ENCODE results near the gene ASRGL1.
A peak's percentile ranks its signal among the peaks of the same experiment; 100 is the strongest.

The ASRGL1 gene

DNA sequence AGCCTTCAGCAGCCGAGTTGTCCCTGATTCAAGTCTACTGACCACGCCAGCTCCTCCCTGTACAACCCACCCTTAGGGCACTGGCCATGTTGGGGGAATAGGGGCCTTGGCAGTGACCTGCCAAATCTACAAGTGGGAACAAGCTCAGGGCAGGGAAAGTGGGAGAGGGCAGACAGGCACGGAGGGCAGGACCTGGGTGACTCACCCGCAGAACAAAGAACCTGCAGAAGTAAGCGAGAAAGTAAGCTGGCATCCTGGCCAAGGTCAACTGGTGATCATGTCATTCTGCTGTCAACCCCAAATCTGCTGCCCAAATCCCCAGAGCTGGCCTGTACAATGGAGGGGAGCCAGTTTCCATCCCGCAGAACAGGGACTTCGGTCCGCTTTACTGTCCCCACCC is 73.7 kb downstream of the ASRGL1 start:
- H3K4ac ChIP-seq (ENCODE audit: low read depth in 1 of 2, low read length in 2 of 2) = no peak overlapping the region
- H3K18ac ChIP-seq (ENCODE audit: low read depth in 1 of 2, low read length in 2 of 2) = no peak overlapping the region
- no peak overlapping the region for H2AK5ac ChIP-seq (ENCODE audit: low read length, severe bottlenecking)
- no peak overlapping the region for H3K9ac ChIP-seq (ENCODE audit: low read length)
- no peaks in the 10 kb centered on the region for H3K36me3 ChIP-seq (ENCODE audit: control insufficient read depth in 1 of 2, insufficient read depth in 2 of 2, low read depth in 1 of 2, low read length in 2 of 2)
- H2BK120ac ChIP-seq (ENCODE audit: low read depth, low read length) = no peak overlapping the region
- DNase-seq = no peak
- H2BK5ac ChIP-seq (ENCODE audit: low read depth, low read length, poor library complexity, severe bottlenecking) = no peak overlapping the region
- 87% methylated on average over 6 of the region's 8 CpGs for WGBS
- H3K4me2 ChIP-seq (ENCODE audit: low read length, poor library complexity, severe bottlenecking) = no peak overlapping the region
- H3K23ac ChIP-seq (ENCODE audit: low read length in 2 of 2) = no peak overlapping the region
- peaks cover 3% of the 10 kb centered on the region for H3K4me1 ChIP-seq (ENCODE audit: control insufficient read depth, insufficient read depth, low read depth, low read length)
- no peak overlapping the region for H2BK12ac ChIP-seq (ENCODE audit: low read length in 2 of 2)
- no peak overlapping the region for H3K27ac ChIP-seq (ENCODE audit: low read length, poor library complexity, severe bottlenecking)
- no peak overlapping the region for H2BK15ac ChIP-seq (ENCODE audit: low read depth, poor library complexity, severe bottlenecking)
- no peak overlapping the region for H3K14ac ChIP-seq (ENCODE audit: low read length in 2 of 2)
- no peak overlapping the region for H2AFZ ChIP-seq (ENCODE audit: low read depth, low read length)
- H4K8ac ChIP-seq (ENCODE audit: low read length) = no peak overlapping the region
- H3K27me3 ChIP-seq (ENCODE audit: control insufficient read depth in 1 of 2, insufficient read depth in 1 of 2, low read length in 2 of 2) = no peaks in the 10 kb centered on the region
- no peak overlapping the region for H4K91ac ChIP-seq (ENCODE audit: low read length)
- H3K4me3 ChIP-seq (ENCODE audit: insufficient read depth in 1 of 2, low read depth in 1 of 2, low read length in 2 of 2) = no peak overlapping the region
- H3K79me1 ChIP-seq (replicated peaks; ENCODE audit: low read length, poor library complexity, severe bottlenecking) = no peaks in the 10 kb centered on the region
- no peaks in the 10 kb centered on the region for H3K9me3 ChIP-seq (ENCODE audit: control insufficient read depth, low read length)

DNA sequence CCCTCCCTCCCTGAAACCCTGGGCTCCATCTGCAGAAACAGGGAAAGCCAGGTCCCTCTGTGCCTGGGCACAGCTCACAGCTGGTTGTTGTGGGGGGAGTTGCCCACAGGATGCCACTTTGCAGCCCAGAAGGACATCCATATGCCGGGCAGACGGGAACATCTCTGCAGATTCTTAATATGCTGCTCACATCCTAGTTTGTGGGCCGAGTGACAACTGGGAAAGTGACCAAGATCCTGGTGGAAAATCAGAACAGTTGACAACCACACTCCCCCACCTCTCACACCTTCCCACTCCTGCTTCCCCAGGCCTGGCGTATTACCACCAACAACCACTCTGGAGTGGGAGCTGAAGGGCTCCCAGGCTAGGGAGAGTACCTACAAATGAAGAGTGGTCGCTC is 74.3 kb downstream of the ASRGL1 start:
- Histone ChIP-seq H3K4me2 (ENCODE audit: low read length, poor library complexity, severe bottlenecking) (no peak overlapping the region), H2BK5ac (ENCODE audit: low read depth, low read length, poor library complexity, severe bottlenecking) (no peak overlapping the region), H3K79me1 (replicated peaks; ENCODE audit: low read length, poor library complexity, severe bottlenecking) (no peaks in the 10 kb centered on the region), H2BK12ac (ENCODE audit: low read length in 2 of 2) (no peak overlapping the region), H3K27ac (ENCODE audit: low read length, poor library complexity, severe bottlenecking) (no peak overlapping the region), H2BK15ac (ENCODE audit: low read depth, poor library complexity, severe bottlenecking) (no peak overlapping the region), H3K4me3 (ENCODE audit: insufficient read depth in 1 of 2, low read depth in 1 of 2, low read length in 2 of 2) (no peak overlapping the region), H3K14ac (ENCODE audit: low read length in 2 of 2) (no peak overlapping the region), H3K9ac (ENCODE audit: low read length) (no peak overlapping the region), H3K4me1 (ENCODE audit: control insufficient read depth, insufficient read depth, low read depth, low read length) (peaks cover 3% of the 10 kb centered on the region), H3K4ac (ENCODE audit: low read depth in 1 of 2, low read length in 2 of 2) (no peak overlapping the region), H3K9me3 (ENCODE audit: control insufficient read depth, low read length) (no peaks in the 10 kb centered on the region), H3K27me3 (ENCODE audit: control insufficient read depth in 1 of 2, insufficient read depth in 1 of 2, low read length in 2 of 2) (no peaks in the 10 kb centered on the region), H2AFZ (ENCODE audit: low read depth, low read length) (no peak overlapping the region), H4K8ac (ENCODE audit: low read length) (no peak overlapping the region), H2BK120ac (ENCODE audit: low read depth, low read length) (no peak overlapping the region), H4K91ac (ENCODE audit: low read length) (no peak overlapping the region), H3K18ac (ENCODE audit: low read depth in 1 of 2, low read length in 2 of 2) (no peak overlapping the region), H3K23ac (ENCODE audit: low read length in 2 of 2) (no peak overlapping the region), H2AK5ac (ENCODE audit: low read length, severe bottlenecking) (no peak overlapping the region), H3K36me3 (ENCODE audit: control insufficient read depth in 1 of 2, insufficient read depth in 2 of 2, low read depth in 1 of 2, low read length in 2 of 2) (no peaks in the 10 kb centered on the region)
- DNase-seq = no peak
- WGBS = 89% methylated on average over 5 of the region's 5 CpGs

DNA sequence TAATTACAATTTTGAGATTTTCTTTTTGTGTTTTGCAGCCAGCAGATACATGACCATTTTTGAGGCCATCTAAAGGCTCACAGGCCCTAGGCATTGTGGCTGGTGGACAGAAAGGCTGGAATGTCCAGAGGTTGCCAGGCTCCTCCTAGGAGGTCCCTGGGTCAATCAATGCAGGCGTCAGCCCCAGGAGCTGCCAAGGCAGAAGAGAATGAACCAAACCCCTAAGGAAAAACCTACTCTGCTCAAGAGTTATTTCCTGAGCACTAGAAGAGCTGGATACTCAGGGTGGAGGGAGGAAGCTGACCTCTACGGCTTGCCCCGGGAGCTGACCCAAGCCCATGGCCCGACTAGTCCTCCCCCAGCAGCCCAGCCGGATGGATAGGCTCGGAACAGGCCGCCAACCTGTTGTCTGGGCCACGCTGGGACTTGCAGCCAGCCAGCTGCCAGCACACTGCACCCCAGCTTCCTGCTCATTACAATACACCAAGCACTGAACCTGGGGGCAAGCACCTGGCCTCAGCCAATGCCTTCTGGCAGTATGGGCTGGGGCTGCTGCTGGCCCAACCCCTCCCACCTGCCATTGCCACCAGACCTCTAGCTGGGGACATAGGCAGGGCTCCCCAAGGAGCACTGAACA is 75.9 kb downstream of the ASRGL1 start:
- Histone ChIP-seq H2BK5ac (ENCODE audit: low read depth, low read length, poor library complexity, severe bottlenecking) (no peak overlapping the region), H4K8ac (ENCODE audit: low read length) (no peak overlapping the region), H2BK12ac (ENCODE audit: low read length in 2 of 2) (no peak overlapping the region), H2BK120ac (ENCODE audit: low read depth, low read length) (no peak overlapping the region), H3K4me3 (ENCODE audit: insufficient read depth in 1 of 2, low read depth in 1 of 2, low read length in 2 of 2) (no peak overlapping the region), H3K27ac (ENCODE audit: low read length, poor library complexity, severe bottlenecking) (no peak overlapping the region), H2BK15ac (ENCODE audit: low read depth, poor library complexity, severe bottlenecking) (no peak overlapping the region), H2AK5ac (ENCODE audit: low read length, severe bottlenecking) (no peak overlapping the region), H2AFZ (ENCODE audit: low read depth, low read length) (no peak overlapping the region), H3K36me3 (ENCODE audit: control insufficient read depth in 1 of 2, insufficient read depth in 2 of 2, low read depth in 1 of 2, low read length in 2 of 2) (no peaks in the 10 kb centered on the region), H3K9me3 (ENCODE audit: control insufficient read depth, low read length) (no peaks in the 10 kb centered on the region), H3K14ac (ENCODE audit: low read length in 2 of 2) (peak overlapping the region in 1 of 2 experiments; percentile 49), H3K4me1 (ENCODE audit: control insufficient read depth, insufficient read depth, low read depth, low read length) (peaks cover 3% of the 10 kb centered on the region), H3K18ac (ENCODE audit: low read depth in 1 of 2, low read length in 2 of 2) (no peak overlapping the region), H3K4me2 (ENCODE audit: low read length, poor library complexity, severe bottlenecking) (no peak overlapping the region), H3K23ac (ENCODE audit: low read length in 2 of 2) (no peak overlapping the region), H3K9ac (ENCODE audit: low read length) (no peak overlapping the region), H3K79me1 (replicated peaks; ENCODE audit: low read length, poor library complexity, severe bottlenecking) (no peaks in the 10 kb centered on the region), H3K4ac (ENCODE audit: low read depth in 1 of 2, low read length in 2 of 2) (no peak overlapping the region), H4K91ac (ENCODE audit: low read length) (peak overlapping the region; percentile 41), H3K27me3 (ENCODE audit: control insufficient read depth in 1 of 2, insufficient read depth in 1 of 2, low read length in 2 of 2) (no peaks in the 10 kb centered on the region)
- WGBS = 77% methylated on average over 7 of the region's 8 CpGs
- no peak for DNase-seq

DNA sequence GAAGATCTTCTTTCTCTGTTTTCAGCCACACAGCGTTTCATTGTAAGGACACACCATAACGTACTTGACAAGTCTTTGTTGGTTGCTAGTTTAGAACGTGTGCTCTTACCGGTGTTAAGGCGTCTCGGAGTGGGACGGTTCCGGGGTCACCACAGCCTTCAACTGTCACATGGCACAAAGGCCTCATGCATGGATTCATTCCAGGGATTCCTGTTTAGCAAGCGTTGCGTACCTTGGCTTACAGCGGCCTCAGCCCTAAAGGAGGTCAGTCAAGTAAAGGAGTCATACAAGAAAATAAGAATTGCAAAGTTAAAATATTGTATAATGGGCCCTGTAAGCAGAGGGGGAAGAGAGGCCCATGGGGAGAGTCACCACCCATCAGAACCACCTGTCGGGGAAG is 79.3 kb downstream of the ASRGL1 start:
- no peaks in the 10 kb centered on the region for H3K4me1 ChIP-seq (ENCODE audit: control insufficient read depth, insufficient read depth, low read depth, low read length)
- no peak overlapping the region for H3K14ac ChIP-seq (ENCODE audit: low read length in 2 of 2)

More for the DNA sequence above, 79.3 kb downstream of the ASRGL1 start:
- Histone ChIP-seq H2BK5ac (ENCODE audit: low read depth, low read length, poor library complexity, severe bottlenecking) (no peak overlapping the region), H3K9ac (ENCODE audit: low read length) (no peak overlapping the region), H3K27ac (ENCODE audit: low read length, poor library complexity, severe bottlenecking) (no peak overlapping the region), H3K9me3 (ENCODE audit: control insufficient read depth, low read length) (no peaks in the 10 kb centered on the region), H3K27me3 (ENCODE audit: control insufficient read depth in 1 of 2, insufficient read depth in 1 of 2, low read length in 2 of 2) (peaks cover 0 to 6% of the 10 kb centered on the region in 2 experiments), H3K4ac (ENCODE audit: low read depth in 1 of 2, low read length in 2 of 2) (no peak overlapping the region), H3K23ac (ENCODE audit: low read length in 2 of 2) (no peak overlapping the region), H4K8ac (ENCODE audit: low read length) (no peak overlapping the region), H2AFZ (ENCODE audit: low read depth, low read length) (no peak overlapping the region), H2BK12ac (ENCODE audit: low read length in 2 of 2) (no peak overlapping the region), H4K91ac (ENCODE audit: low read length) (no peak overlapping the region), H3K4me3 (ENCODE audit: insufficient read depth in 1 of 2, low read depth in 1 of 2, low read length in 2 of 2) (no peak overlapping the region), H3K18ac (ENCODE audit: low read depth in 1 of 2, low read length in 2 of 2) (no peak overlapping the region), H2BK120ac (ENCODE audit: low read depth, low read length) (no peak overlapping the region), H2AK5ac (ENCODE audit: low read length, severe bottlenecking) (no peak overlapping the region), H3K4me2 (ENCODE audit: low read length, poor library complexity, severe bottlenecking) (no peak overlapping the region), H2BK15ac (ENCODE audit: low read depth, poor library complexity, severe bottlenecking) (no peak overlapping the region), H3K79me1 (replicated peaks; ENCODE audit: low read length, poor library complexity, severe bottlenecking) (no peaks in the 10 kb centered on the region), H3K36me3 (ENCODE audit: control insufficient read depth in 1 of 2, insufficient read depth in 2 of 2, low read depth in 1 of 2, low read length in 2 of 2) (no peaks in the 10 kb centered on the region)
- no peak for DNase-seq
- WGBS = 93% methylated on average over 12 of the region's 12 CpGs

All from mesenchymal stem cell (in vitro differentiated cells and primary cell).